Measurements from ENCODE around the gene DCP1B.

The DCP1B gene

GRCh38 chr12:2017546-2018337, 13.5 kb upstream of the DCP1B start:
- Histone ChIP-seq H3K27ac (ENCODE audit: low read length) (no peak overlapping the region), H3K36me3 (ENCODE audit: control insufficient read depth, insufficient read depth, low read length) (no peaks in the 10 kb centered on the region), H3K4me3 (ENCODE audit: low read length) (no peak overlapping the region), H3K27me3 (ENCODE audit: control insufficient read depth, insufficient read depth, low read length) (no peaks in the 10 kb centered on the region), H3K4me1 (ENCODE audit: control insufficient read depth, insufficient read depth, low read length) (no peaks in the 10 kb centered on the region), H3K9me3 (ENCODE audit: control insufficient read depth, insufficient read depth, low read length) (no peaks in the 10 kb centered on the region)
- no CpG with 5 or more reads among the region's 12 CpGs for WGBS (ENCODE audit: insufficient coverage, insufficient read length)
- no peak for DNase-seq (ENCODE audit: low read depth, low spot score)

- no peaks in the 10 kb centered on the region for H3K27me3 ChIP-seq (ENCODE audit: control insufficient read depth, insufficient read depth, low read length)
- H3K27ac ChIP-seq (ENCODE audit: low read length) = no peak overlapping the region
- H3K9me3 ChIP-seq (ENCODE audit: control insufficient read depth, insufficient read depth, low read length) = no peaks in the 10 kb centered on the region
- H3K4me1 ChIP-seq (ENCODE audit: control insufficient read depth, insufficient read depth, low read length) = no peaks in the 10 kb centered on the region
- H3K4me3 ChIP-seq (ENCODE audit: low read length) = no peak overlapping the region
- DNase-seq (ENCODE audit: low read depth, low spot score) = no peak
- H3K36me3 ChIP-seq (ENCODE audit: control insufficient read depth, insufficient read depth, low read length) = no peaks in the 10 kb centered on the region
- no CpG with 5 or more reads among the region's 9 CpGs for WGBS (ENCODE audit: insufficient coverage, insufficient read length)
Measured at GRCh38 chr12:2016862-2017545, 12.7 kb upstream of the DCP1B start.

GRCh38 chr12:2014231-2014630, 10.0 kb upstream of the DCP1B start:
- no peaks in the 10 kb centered on the region for H3K9me3 ChIP-seq (ENCODE audit: control insufficient read depth, insufficient read depth, low read length)
- no peak for DNase-seq (ENCODE audit: low read depth, low spot score)
- H3K4me1 ChIP-seq (ENCODE audit: control insufficient read depth, insufficient read depth, low read length) = no peaks in the 10 kb centered on the region
- H3K4me3 ChIP-seq (ENCODE audit: low read length) = no peak overlapping the region
- H3K27me3 ChIP-seq (ENCODE audit: control insufficient read depth, insufficient read depth, low read length) = no peaks in the 10 kb centered on the region
- WGBS (ENCODE audit: insufficient coverage, insufficient read length) = no CpG with 5 or more reads among the region's 4 CpGs
- H3K27ac ChIP-seq (ENCODE audit: low read length) = no peak overlapping the region
- no peaks in the 10 kb centered on the region for H3K36me3 ChIP-seq (ENCODE audit: control insufficient read depth, insufficient read depth, low read length)

- Histone ChIP-seq H3K27ac (ENCODE audit: low read length) (no peak overlapping the region), H3K27me3 (ENCODE audit: control insufficient read depth, insufficient read depth, low read length) (no peaks in the 10 kb centered on the region), H3K4me3 (ENCODE audit: low read length) (no peak overlapping the region), H3K4me1 (ENCODE audit: control insufficient read depth, insufficient read depth, low read length) (no peaks in the 10 kb centered on the region), H3K9me3 (ENCODE audit: control insufficient read depth, insufficient read depth, low read length) (no peaks in the 10 kb centered on the region), H3K36me3 (ENCODE audit: control insufficient read depth, insufficient read depth, low read length) (no peaks in the 10 kb centered on the region)
- WGBS (ENCODE audit: insufficient coverage, insufficient read length) = no CpG with 5 or more reads among the region's 4 CpGs
- no peak for DNase-seq (ENCODE audit: low read depth, low spot score)
Measured at GRCh38 chr12:2013527-2014223, 9.4 kb upstream of the DCP1B start.

- no peaks in the 10 kb centered on the region for H3K9me3 ChIP-seq (ENCODE audit: control insufficient read depth, insufficient read depth, low read length)
- H3K36me3 ChIP-seq (ENCODE audit: control insufficient read depth, insufficient read depth, low read length) = no peaks in the 10 kb centered on the region
- no peak overlapping the region for H3K4me3 ChIP-seq (ENCODE audit: low read length)
- DNase-seq (ENCODE audit: low read depth, low spot score) = no peak
- no CpG with 5 or more reads among the region's 3 CpGs for WGBS (ENCODE audit: insufficient coverage, insufficient read length)
- no peaks in the 10 kb centered on the region for H3K4me1 ChIP-seq (ENCODE audit: control insufficient read depth, insufficient read depth, low read length)
- no peak overlapping the region for H3K27ac ChIP-seq (ENCODE audit: low read length)
- H3K27me3 ChIP-seq (ENCODE audit: control insufficient read depth, insufficient read depth, low read length) = no peaks in the 10 kb centered on the region
Measured at GRCh38 chr12:2013086-2013485, 8.8 kb upstream of the DCP1B start.

GRCh38 chr12:2011643-2012607, 7.7 kb upstream of the DCP1B start:
- H3K27ac ChIP-seq (ENCODE audit: low read length) = no peak overlapping the region
- H3K27me3 ChIP-seq (ENCODE audit: control insufficient read depth, insufficient read depth, low read length) = no peaks in the 10 kb centered on the region
- no peak for DNase-seq (ENCODE audit: low read depth, low spot score)
- H3K4me1 ChIP-seq (ENCODE audit: control insufficient read depth, insufficient read depth, low read length) = no peaks in the 10 kb centered on the region
- no peaks in the 10 kb centered on the region for H3K9me3 ChIP-seq (ENCODE audit: control insufficient read depth, insufficient read depth, low read length)
- no peaks in the 10 kb centered on the region for H3K36me3 ChIP-seq (ENCODE audit: control insufficient read depth, insufficient read depth, low read length)
- no peak overlapping the region for H3K4me3 ChIP-seq (ENCODE audit: low read length)
- WGBS (ENCODE audit: insufficient coverage, insufficient read length) = no CpG with 5 or more reads among the region's 7 CpGs

- Histone ChIP-seq H3K27me3 (ENCODE audit: control insufficient read depth, insufficient read depth, low read length) (no peaks in the 10 kb centered on the region), H3K9me3 (ENCODE audit: control insufficient read depth, insufficient read depth, low read length) (no peaks in the 10 kb centered on the region), H3K27ac (ENCODE audit: low read length) (no peak overlapping the region), H3K4me1 (ENCODE audit: control insufficient read depth, insufficient read depth, low read length) (no peaks in the 10 kb centered on the region), H3K36me3 (ENCODE audit: control insufficient read depth, insufficient read depth, low read length) (no peaks in the 10 kb centered on the region), H3K4me3 (ENCODE audit: low read length) (no peak overlapping the region)
- DNase-seq (ENCODE audit: low read depth, low spot score) = no peak
- no CpG with 5 or more reads among the region's 1 CpG for WGBS (ENCODE audit: insufficient coverage, insufficient read length)
Measured at GRCh38 chr12:2009623-2010022, 5.4 kb upstream of the DCP1B start.

- H3K4me3 ChIP-seq (ENCODE audit: low read length) = no peak overlapping the region
- no peak for DNase-seq (ENCODE audit: low read depth, low spot score)
- no peaks in the 10 kb centered on the region for H3K9me3 ChIP-seq (ENCODE audit: control insufficient read depth, insufficient read depth, low read length)
- H3K27ac ChIP-seq (ENCODE audit: low read length) = no peak overlapping the region
- H3K36me3 ChIP-seq (ENCODE audit: control insufficient read depth, insufficient read depth, low read length) = no peaks in the 10 kb centered on the region
- H3K27me3 ChIP-seq (ENCODE audit: control insufficient read depth, insufficient read depth, low read length) = no peaks in the 10 kb centered on the region
- WGBS (ENCODE audit: insufficient coverage, insufficient read length) = no CpG with 5 or more reads among the region's 5 CpGs
- no peaks in the 10 kb centered on the region for H3K4me1 ChIP-seq (ENCODE audit: control insufficient read depth, insufficient read depth, low read length)
Measured at GRCh38 chr12:2008677-2009076, 4.4 kb upstream of the DCP1B start.

- no CpG with 5 or more reads among the region's 13 CpGs for WGBS (ENCODE audit: insufficient coverage, insufficient read length)
- peak overlapping the region; percentile 83; the same call in 1 of the 2 replicates for H3K4me3 ChIP-seq (ENCODE audit: low read length)
- H3K27ac ChIP-seq (ENCODE audit: low read length) = no peak overlapping the region
- DNase-seq (ENCODE audit: low read depth, low spot score) = no peak
- no peaks in the 10 kb centered on the region for H3K4me1 ChIP-seq (ENCODE audit: control insufficient read depth, insufficient read depth, low read length)
- no peaks in the 10 kb centered on the region for H3K36me3 ChIP-seq (ENCODE audit: control insufficient read depth, insufficient read depth, low read length)
- no peaks in the 10 kb centered on the region for H3K27me3 ChIP-seq (ENCODE audit: control insufficient read depth, insufficient read depth, low read length)
- H3K9me3 ChIP-seq (ENCODE audit: control insufficient read depth, insufficient read depth, low read length) = no peaks in the 10 kb centered on the region
Measured at GRCh38 chr12:2003676-2004112, 563 bp downstream of the DCP1B start.

Measured in iPS DF 6.9 (cell line).